ENCODE measurements around the gene PLEKHM1.

Gene PLEKHM1

DNA sequence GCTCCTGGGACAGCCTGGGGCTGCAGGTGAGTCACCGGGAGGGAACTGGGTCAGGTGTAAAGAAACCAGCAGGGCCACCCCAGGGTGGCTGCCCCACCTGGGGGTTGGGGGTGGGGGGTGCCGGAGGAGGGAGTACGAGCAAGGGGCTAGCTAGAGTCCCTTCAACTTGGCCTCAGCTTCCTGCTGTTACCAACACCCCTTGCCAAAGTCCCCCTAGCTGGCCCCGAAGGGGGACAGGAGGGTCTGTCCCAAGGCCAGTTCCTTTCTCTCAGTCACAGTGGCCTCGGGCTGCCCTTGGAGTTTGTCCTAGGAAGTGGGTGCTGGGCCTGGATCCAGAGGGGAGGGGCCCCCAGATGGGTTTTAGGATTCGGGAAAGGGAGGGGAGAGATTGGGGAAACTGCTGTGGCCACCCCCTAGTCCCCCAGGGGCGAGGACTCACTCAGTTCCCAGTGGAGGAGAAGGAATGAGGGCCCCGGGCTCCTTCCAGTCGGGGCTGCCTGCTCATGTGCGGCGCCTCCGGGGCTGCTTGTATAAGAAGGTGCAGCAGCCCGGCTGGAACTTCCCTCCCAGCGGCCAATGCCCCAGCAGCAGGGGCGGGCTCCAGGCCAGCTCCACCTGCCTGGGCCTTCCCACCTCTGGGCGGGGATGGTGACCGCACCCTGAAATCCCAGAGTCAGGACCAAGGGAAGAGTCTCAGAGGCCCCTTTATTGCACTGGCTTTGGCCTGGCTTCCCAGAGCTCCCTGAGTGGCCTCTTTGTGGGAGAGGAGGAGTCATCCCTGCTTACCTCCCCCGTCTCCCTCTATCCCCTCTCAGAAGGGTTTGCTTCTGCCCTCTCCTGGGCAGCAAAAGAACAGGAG, 65.2 kb downstream of the PLEKHM1 start:
- DNase-seq: peak; percentile 78

DNA sequence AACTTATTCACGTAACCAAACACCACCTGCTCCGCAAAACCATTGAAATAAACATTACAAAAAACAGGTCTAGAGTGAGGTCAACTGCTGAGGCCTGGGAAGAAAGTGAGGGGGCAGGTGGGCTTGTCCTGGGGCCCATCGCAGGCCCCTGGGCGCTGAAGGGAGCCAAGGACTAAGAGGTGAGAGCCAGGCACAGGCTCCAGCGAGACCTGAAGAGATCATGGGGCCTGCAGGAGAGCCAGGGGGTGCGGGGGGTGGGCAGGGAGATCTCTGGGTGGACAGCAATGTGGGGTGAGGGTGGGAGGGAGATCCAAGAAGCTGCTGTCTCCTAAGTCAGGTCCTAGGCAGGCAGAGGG, 65.8 kb downstream of the PLEKHM1 start:
- no peak for DNase-seq

DNA sequence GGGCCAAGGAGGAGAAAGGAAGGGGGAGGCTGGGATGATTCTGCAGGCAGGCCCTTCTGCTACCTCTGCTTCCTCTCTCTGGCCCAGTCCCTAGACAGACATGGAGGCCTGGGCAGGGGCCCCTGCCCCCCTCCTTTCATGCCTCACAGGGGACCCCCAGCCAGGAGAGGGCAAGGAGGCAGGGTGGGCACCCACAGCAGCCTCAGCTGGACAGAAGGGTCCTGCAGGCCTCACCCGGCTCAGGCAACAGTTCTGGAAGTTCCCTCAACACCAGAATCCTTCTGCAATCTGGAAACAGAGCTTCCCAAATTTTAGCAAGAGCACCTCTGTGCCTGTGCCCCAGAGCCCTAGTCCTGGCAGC, 66.6 kb downstream of the PLEKHM1 start:
- DNase-seq: no peak

DNA sequence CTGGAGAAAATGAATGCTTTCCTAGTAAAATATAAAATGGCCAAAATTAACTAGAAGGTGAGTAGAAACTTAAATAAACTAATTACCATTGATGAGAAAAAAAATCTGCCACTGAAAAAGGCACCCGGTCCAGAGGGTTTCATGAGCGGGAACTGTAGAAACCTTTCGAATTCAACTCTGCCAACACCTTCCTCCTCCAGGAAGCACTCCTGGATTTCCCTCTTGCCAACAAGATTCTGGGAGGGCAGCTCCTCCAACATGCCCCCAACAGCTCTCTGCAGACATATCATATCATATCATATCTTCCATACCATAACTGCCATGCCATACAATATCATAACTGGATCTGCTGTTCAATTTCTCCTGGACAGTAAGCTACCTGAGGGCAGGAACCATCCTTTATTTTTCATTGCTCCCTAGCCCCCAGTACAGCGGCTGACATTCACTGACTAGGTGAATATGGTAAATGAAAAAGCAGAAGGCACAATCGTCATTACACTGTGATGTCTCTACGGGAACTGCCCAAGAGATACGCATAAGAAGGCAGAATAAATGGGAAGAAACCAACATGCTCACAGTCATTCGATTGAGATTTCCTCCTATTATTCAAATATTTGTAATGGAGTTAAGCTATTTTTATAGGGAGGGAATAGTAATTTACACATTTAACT, 67.1 kb downstream of the PLEKHM1 start:
- no peak for DNase-seq

DNA sequence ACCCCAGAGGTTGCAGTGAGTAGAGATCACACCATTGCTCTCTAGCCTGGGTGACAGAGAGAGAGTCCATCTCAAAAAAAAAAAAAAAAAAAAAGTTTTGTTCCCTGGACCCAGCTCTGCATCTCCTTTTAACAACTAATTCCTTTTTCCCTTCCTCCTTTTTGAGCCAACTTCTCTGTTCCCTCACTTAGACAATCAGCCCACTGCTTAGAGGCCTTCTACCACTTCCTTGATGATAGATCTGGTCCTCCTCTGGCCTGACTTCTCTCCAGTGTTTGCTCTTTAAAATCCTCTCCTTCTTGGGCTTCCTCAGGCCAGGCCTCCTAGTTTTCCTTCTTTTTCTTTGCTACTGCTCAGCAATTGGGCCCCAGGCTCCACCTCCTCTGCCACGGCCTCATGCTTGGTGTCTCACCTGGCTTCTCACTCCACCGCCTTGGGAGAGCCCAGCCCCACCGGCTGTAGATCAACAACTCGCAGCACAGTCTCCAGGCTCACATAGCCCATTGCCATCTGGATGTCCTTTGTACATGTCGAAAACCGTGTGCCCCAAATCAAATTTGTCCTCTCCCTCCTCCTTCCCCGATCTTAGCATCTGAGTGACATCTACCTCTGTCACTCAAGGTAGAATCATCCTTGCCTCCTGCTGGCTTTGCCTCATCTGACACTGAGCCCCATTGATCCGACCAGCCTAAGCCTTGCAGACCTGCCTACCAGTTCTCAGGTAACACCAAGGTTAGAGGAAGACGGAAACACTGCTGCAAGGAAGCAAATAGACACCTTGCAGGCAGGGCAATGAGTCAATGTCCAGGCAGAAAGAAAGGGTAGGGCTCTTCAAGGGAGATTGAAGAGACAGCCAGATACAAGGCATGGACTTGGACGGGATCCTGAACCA, 75.3 kb downstream of the PLEKHM1 start:
- DNase-seq: no peak

DNA sequence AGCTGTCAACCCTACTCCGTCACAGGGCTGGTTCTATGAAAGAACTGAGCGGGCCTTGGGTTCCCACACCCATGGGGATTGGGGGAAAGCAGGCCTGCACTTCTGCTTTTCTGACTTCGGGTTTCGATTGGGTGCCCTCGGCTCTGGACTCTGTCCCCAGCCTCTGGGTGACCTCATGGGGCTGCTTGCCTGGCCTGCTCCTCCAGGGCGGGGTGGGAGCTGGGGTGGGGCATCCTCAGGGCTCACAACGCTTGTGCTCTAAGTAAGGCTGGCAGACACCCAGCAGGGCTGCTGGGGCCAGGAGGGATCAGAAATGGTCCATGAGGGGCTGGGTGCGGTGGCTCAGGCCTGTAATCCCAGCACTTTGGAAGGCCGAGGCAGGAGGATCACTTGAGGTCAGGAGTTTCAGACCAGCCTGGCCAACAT, 77.0 kb downstream of the PLEKHM1 start:
- no peak for DNase-seq

DNA sequence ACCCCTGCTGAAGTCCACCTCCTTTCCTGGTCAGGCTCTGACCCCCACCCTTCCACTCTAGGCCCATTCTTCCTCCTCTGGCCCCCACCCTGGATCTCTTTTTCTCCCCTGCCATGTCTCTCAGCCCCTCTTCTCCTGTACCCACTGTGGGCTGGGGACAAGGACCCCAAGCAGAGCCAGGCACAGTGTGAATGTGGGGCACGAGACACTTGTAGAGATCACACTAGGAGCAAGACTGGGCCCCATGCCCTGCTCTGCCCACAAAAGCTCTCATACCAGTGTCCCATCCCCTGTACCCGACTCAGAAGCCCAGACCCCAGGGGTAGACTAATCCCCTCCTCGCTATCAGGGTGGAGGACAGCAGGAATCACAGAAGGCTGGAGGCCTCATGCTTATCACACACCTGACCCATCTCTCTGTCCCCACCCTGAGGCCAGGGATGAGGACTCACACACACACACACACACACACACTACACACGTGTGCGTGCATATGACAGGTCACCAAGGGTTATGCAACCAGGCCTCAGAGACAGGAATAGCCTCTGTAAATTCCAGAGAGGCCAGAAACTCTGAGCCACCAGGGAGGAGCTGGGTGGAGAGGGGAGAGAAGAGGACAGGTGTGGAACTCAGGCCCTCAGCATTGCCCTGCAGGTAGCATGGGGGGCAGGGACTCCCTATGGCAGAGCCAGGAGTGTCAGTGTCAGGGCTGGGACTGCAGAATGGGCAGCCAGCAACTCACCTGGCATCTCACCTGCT, 79.0 kb downstream of the PLEKHM1 start:
- no peak for DNase-seq

DNA sequence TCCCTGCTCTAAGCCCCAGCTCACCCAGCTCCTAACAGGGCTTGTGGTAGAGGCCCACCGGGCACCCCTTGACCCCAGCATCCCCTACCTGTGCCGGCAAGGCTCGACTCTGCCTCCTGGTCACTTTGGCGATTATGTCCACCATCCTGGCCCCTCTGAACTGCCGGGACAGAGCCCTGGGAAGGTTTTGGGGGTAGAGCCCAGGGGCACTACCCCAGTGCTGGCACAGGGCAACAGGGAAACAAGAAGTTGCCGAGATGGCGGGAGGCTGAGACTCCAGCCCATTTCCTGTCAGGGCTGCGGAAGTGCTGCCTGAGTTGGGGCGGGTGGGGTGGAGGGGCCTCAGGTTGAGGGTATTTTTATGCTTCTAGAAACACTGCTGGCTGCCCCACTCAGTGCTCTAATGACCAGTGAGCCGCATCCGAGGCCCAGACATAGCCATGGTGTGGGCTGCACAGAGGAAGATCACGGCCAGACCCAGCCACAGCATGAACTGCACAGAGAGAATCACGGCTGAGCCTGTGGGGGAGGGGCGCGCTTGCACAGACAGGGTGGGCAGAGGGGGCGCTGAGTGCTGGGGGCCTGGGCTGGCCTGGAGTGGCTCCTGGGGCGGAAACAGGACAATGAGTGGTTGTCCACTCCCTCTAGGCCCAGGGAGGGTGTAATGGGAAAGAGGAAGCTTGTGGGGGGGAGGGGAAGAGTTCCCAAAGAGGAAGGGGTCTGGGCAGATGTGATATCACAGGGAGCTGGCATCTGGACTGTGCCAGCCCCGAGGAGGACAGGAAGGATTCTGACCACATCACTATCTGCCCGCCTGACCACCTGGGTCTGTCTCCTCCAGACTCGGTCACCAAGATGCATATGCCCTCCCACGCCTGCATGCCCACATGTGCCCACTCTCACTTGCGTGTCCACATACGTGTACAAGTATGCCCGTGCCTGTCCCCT, 80.1 kb downstream of the PLEKHM1 start:
- DNase-seq: no peak

DNA sequence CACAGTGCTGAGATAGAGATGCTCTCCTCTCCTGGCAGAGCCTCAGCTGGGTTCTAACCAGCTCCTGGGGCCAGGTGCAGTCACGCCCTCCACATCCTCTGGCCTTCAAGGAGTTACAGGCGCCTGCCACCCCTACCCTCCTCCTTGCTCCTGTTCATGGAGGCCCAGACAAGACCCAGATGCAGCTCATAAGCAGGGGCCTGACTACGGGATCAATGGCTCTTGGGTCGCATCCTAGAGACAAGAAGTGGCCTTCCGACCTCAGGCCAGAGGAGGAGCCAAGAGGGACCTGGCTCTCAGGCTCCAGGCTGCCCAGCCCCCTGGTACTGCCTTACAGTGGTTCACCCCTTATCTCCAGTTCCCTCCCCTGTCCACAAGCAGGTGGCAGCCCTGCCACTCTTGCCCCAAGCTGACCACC, 80.9 kb downstream of the PLEKHM1 start:
- no peak for DNase-seq

DNA sequence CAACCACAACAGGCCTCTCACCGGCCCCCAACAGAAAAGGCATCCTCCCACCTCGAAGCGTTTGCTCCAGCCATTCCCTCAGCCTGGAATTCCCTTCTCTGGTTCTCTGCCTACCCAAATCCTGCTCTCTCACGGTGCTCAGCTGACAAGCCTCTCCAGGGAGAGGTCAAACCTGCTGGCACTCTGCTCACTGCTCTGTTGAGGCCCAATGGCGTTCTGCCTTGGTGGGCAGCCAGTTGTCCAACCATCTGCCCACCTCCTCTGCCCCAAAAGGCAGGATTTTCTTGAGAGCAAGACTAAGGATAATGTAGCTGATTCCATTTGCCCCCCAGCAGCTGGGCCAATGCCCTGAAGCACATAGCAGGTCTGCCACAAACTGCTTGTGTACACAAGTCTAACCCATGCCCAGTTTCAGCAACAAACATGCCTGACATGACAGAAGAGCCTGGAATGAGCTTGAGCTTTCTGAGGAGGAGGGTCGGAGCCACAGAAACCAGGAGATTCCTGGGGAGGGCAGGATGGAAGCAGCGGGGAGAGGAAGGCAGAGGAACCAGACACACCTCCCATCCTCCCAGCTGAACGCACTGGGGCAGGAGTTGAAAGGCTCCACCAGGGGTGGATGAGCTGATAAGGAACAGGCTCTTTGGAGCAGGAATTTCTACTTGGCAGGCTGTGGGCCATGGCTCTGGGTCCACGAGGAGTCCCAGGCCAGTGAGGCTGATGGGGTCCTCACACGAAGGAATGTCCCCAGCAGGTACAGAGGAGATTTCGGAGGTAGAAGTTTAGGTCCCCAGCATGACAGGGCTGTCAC, 81.7 kb downstream of the PLEKHM1 start:
- no peak for DNase-seq

DNA sequence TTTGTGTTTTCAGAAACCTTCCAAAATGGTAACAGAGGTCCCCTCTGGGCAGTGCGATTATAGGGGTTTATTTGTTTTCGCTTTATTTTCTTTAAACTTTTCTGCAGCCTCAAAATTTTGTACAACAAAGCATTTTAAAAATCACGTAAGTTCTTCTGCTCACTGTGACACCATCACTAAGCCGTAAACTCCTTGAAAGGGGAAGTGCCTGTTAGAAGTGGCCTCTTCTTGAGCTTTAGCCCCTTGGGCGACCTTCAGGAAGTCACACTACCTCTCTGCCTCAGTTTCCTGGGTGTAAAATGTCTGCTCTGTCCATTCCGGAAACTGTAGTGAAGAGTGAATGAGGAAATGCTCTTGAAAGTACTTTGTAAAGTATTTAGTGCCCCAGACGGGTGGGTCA, 84.4 kb downstream of the PLEKHM1 start:
- no peak for DNase-seq

DNA sequence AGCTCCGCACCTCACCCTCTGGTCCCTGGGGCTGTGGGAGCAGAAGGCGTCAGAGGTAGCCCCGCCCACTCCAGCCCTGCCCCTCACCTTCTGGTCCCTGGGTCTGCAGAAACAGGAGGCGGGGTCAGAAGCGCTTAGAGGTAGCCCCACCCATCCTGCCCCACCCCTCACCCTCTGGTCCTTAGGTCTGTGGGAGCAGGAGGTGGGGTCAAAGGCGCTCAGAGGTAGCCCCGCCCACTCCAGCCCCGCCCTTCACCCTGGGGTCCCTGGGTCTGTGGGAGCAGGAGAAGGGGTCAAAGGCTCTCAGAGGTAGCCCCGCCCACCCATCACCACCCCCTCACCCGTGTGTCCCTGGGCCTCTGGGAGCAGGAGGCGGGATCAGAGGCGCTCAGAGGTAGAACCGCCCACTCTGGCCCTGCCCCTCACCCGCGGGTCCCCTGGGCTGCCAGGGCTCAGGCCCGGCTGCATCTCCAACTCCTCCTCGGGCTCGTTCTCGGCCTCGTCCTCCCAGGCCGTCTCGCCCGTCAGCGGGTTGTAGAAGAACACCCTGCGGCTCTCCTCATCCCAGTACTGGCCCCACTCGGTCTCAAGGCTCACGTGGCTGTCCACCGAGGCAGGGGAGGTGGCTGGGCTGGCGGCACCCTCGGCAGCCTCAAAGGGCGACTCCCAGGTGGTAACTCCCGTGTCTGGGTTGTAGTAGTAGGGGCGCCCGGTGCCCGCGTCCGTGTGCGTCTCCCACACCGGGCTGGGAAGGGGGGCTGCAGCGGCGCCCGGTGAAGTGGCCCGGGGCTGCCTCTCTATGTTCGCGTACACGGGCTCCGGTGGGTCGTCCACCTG, 85.1 kb downstream of the PLEKHM1 start:
- DNase-seq: peak; percentile 70

DNA sequence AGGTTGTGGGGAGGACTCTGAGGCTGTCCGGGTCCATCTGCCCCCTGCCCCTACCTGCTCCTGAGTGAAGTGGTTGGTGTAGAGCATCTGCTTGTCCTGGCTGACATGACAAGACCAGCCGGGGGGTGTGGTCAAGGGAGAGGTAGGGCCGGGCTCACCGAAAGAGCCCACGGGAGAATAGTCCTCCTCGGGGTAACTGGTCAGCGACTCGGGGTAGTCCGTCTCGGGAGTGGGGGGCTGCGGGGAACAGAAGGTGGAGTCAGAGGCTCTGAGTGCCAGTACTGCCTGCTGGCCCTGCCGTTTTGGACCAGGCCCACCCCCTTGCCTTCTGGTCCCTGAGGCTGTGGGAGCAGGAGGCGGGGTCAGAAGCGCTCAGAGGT, 85.7 kb downstream of the PLEKHM1 start:
- DNase-seq: no peak

DNA sequence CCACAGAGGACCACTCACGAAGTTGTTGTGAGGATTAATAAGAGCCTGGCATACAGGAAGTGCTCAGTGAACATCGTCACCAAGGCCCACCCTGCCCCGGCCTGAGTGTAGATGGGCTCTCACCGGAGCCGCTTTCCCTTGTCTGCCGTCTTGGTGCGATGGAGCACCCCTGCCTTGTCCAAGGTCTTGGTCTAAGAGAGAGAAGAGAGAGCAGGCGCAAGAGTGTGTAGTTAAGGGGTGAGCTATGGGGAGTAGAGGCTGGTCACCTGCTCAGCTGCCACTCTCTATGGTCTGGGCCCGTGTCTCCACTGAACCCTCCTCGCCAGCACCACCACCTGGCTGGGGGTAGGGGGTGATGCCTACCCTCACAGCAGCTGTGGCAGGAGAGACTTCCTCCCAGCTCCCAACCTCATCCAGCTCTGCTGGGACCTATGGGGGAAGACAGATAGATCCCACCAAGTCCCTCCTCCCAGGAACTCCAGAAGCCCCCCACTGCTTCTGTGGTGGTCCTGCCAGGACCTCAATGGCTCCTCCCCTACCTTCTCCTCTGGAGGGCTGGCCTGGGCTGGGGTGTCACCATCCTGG, 86.5 kb downstream of the PLEKHM1 start:
- no peak for DNase-seq

DNA sequence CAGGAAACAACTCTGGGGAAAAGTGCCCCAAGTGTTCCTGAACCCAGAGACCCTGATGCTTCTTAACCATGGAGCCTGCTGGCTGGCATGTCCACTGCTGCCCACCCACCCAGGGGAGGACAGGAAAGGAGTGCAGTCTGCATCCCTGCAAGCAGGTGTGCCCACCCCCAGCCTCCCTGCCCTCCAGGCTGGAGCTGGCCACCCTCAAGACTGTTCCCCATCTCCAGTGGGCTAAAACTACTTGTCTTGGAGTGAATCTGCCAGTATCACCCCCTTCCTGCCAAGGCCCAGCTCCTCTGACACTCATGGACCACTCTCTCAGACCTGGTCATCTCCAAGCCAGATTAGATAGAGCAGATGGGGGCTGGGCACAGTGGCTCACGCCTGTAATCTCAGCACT, 87.6 kb downstream of the PLEKHM1 start:
- DNase-seq: no peak

DNA sequence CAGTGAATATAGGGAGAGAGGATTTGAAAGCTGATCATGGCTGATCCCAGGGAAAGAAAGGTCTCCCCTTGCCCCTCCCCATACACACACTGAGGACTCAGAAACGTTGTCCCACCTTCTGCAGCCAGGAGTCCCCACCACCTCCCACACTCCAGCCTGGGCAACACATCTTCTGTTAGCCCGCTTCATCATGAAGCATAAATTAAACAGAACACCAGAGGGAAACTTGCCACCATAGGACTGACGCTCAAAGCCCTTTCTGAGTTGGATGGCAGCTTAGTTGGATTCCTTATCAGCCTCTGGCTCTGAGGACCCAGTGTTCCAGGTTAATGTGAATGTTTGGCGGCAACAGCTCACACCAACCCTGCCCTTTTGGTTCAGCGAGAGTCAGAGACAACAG, 91.7 kb downstream of the PLEKHM1 start:
- no peak for DNase-seq

DNA sequence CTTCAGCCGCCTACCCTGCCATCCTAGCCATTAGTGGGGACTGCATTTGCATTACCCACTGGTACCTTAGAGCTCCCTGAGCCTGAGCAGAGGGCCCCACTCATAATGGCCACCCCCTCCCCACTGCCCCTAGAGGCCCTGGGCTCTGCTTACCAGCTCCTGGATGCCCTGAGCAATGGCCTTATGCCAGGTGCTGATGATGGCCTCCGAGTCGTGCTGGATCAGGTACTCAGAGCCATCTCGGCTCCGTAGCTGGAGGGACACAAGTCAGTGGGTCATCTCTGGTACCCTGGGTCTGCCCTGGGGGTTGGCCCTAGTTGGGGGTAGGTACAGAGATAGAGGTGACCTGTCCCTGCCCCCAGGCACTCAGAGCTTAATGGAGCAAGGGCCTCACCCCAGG, 92.7 kb downstream of the PLEKHM1 start:
- DNase-seq: no peak

DNA sequence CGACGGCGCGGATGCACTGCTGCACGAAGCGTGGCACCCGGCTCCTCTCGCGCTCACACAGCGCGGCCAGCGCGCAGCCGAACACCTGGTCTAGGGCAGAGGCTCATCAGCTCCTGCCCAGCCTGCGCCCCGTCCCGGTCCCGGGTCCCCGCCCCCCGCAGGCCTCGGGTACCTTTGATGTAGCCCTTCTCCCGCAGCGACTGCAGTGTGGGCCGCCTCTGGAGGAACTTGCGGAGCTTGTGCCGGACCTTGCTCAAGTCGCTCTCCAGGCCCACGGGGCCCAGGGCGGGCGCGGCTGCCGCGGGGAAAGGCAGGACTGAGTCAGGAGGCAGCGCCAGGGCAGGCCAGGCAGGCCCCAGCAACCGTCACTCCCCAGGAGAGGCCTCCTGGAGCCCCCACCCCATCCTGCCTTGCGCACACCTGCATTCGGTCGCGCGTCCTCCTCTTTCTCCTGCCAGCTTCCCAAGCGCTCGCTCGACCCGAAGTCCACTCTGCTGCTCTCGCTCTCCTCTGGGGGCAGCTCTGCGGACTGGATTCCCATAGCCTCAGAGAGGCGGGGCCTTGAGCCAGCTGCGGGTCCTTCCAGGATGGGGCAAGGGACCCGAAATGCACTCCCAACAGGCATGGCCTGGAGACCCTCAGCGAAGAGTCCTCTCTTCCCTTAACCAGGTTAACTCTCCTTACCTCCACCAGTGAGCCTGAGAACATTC, 93.9 kb downstream of the PLEKHM1 start:
- DNase-seq: no peak
